Chondrocyte (in vitro differentiated cells): ENCODE measurements around the gene ADGRD1. TPM values are rescaled to one million over a fixed set of nuclear protein-coding genes. Genes with fewer than 3 reads are reported as not detected.

ENCODE experiments used
- DNase-seq: peaks from one replicate; pipeline ENCODE4 v3.0.0; 2021; ENCODE audit warnings: mixed read lengths, low spot score
- H3K27ac Mint-ChIP-seq: one replicate; pipeline ENCODE4 v1.8.0; 2021; ENCODE audit warnings: mild to moderate bottlenecking, moderate library complexity, mixed read lengths; ENCODE audit not compliant: unreplicated experiment
- H3K27me3 Mint-ChIP-seq: 2 replicates; pipeline ENCODE4 v1.8.0; 2021; ENCODE audit warnings: low read depth, mixed read lengths
- H3K36me3 Mint-ChIP-seq: 2 replicates; pipeline ENCODE4 v1.8.0; 2021; ENCODE audit warnings: low read depth, mixed read lengths
- H3K4me1 Mint-ChIP-seq: 2 replicates; pipeline ENCODE4 v1.8.0; 2021; ENCODE audit warnings: low read depth, mild to moderate bottlenecking, mixed read lengths
- H3K4me3 Mint-ChIP-seq: one replicate; pipeline ENCODE4 v1.8.0; 2021; ENCODE audit warnings: mild to moderate bottlenecking, moderate library complexity, mixed read lengths; ENCODE audit not compliant: unreplicated experiment
- H3K9me3 Mint-ChIP-seq: 2 replicates; pipeline ENCODE4 v1.8.0; 2021; ENCODE audit warnings: low read depth, mixed read lengths
- total RNA-seq: library from RNA; stranded (reverse); gene quantifications from 3 replicates; pipeline ENCODE4 v1.2.1, GENCODE V29; 2021
- TF ChIP-seq, protein P1 (sequence below): fragments of 200-600 bp; sonication (generic); IDR thresholded peaks from 2 replicates; pipeline ENCODE4 v1.5.0; 2021; ENCODE audit warnings: antibody characterized with exemption, mild to moderate bottlenecking, moderate library complexity

Gene ADGRD1
- total RNA-seq, 1 donor from 2014 or later, result 4.7 TPM

DNA sequence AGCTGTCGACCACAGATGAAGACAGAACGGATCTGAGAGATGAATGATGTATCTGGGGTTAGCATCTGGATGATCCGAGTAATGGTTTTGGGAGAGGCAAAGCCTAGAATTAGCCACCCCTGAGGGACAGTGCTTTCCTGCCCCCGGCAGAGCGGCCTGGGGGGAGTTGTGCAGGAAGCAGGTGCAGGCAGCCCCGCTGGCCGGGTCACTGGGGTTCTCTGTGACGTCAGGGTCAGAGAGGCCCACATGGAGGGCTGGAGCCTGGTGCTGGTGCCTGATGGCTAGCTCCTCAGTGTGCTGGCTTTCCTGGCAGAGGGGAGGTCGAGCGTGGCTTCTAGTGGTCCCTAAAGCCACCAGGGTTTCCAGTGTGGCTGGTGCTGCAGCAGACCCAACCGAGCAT lies 70.3 kb downstream of the ADGRD1 start:
- peak; percentile 77 for DNase-seq
- peaks cover 2% of the 10 kb centered on the region for H3K36me3 Mint-ChIP-seq
- H3K27me3 Mint-ChIP-seq, result peaks cover 6% of the 10 kb centered on the region
- no peaks in the 10 kb centered on the region for H3K9me3 Mint-ChIP-seq
- TF ChIP-seq, protein P1, sequence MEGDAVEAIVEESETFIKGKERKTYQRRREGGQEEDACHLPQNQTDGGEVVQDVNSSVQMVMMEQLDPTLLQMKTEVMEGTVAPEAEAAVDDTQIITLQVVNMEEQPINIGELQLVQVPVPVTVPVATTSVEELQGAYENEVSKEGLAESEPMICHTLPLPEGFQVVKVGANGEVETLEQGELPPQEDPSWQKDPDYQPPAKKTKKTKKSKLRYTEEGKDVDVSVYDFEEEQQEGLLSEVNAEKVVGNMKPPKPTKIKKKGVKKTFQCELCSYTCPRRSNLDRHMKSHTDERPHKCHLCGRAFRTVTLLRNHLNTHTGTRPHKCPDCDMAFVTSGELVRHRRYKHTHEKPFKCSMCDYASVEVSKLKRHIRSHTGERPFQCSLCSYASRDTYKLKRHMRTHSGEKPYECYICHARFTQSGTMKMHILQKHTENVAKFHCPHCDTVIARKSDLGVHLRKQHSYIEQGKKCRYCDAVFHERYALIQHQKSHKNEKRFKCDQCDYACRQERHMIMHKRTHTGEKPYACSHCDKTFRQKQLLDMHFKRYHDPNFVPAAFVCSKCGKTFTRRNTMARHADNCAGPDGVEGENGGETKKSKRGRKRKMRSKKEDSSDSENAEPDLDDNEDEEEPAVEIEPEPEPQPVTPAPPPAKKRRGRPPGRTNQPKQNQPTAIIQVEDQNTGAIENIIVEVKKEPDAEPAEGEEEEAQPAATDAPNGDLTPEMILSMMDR, result no peak
- H3K4me1 Mint-ChIP-seq, result no peaks in the 10 kb centered on the region
- no peak overlapping the region for H3K27ac Mint-ChIP-seq
- H3K4me3 Mint-ChIP-seq, result no peak overlapping the region

DNA sequence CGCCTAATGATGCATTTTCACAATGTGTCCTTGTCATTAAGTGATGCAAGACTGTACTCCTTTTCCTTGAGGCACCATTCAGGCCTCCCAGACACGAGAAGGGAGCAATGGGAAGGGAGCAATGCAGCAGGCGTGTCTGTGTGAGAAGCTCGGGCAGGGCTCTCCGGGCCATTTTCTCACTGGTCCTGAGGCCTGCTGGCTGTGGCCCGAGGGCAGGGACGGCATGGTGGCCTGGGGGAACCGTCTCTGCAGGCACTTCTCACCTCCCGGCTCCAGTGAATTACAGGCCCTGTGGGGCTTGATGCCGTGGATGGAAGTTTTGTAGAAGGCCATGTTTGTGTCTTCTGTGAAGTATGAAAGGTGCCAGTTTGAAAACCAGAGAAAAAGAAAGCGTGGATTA lies 71.0 kb downstream of the ADGRD1 start:
- TF ChIP-seq, protein P1, result no peak
- no peak overlapping the region for H3K4me3 Mint-ChIP-seq
- no peak overlapping the region for H3K27ac Mint-ChIP-seq
- no peak for DNase-seq
- peaks cover 7% of the 10 kb centered on the region for H3K27me3 Mint-ChIP-seq
- H3K36me3 Mint-ChIP-seq, result peaks cover 2% of the 10 kb centered on the region
- H3K9me3 Mint-ChIP-seq, result no peaks in the 10 kb centered on the region
- no peaks in the 10 kb centered on the region for H3K4me1 Mint-ChIP-seq

DNA sequence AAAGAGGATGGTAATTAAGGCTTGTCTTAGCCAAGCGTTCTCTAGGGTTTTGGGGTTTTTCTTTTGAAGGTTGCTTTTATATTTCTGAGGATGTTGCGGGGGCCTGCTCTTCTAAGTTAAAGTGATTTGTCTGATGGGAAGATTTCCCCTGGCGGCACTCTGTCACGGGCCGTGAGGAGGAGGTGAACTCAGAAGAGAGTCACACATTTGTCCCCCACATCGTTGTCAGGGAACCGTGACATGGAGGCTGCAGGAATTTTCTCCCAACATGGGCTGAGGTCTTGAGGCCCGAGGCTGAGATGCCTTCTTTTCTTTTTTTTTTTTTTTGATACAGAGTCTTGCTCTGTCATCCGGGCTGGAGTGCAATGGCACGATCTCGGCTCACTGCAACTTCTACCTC lies 71.5 kb downstream of the ADGRD1 start:
- H3K4me3 Mint-ChIP-seq, result no peak overlapping the region
- peaks cover 2% of the 10 kb centered on the region for H3K36me3 Mint-ChIP-seq
- peaks cover 7% of the 10 kb centered on the region for H3K27me3 Mint-ChIP-seq
- no peaks in the 10 kb centered on the region for H3K4me1 Mint-ChIP-seq
- H3K9me3 Mint-ChIP-seq, result no peaks in the 10 kb centered on the region
- H3K27ac Mint-ChIP-seq, result no peak overlapping the region
- TF ChIP-seq, protein P1, result no peak
- DNase-seq, result no peak

DNA sequence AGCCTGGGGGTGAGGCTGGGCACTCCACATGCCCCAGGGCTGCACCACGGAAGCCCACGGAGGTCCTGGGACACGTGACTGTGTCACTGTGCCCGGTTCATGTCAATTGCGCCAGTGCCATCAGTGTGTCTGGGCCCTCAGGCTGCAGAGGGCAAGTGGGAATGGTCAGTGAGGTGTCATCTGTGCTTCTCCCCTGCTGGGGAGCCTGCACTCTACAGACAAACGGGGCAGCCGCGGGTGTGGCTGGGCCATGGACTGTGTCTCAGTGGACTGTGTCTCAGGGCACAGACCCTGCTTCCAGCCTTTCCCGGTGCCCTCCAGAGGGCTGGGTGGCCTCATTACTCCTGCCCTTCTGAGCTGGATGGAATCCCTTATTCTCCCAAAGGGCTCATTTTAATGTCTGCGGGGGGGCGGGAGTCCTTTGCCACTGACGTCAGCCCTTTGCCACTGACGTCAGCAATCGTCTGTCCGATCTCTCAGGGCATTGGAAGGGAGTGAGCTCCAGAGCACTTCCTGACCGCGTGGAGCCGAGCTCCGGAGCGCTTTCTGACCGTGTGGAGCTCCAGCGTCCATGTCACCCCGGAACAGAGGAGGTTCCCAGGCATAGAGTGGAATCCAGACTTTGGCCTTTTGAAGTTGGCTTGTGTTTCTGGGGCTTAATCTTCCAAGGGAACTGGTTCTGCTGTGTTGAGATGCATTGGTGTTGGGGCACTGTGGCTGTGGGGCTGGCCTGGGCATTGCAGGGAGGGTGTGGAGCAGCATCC lies 72.4 kb downstream of the ADGRD1 start:
- DNase-seq, result no peak
- H3K27me3 Mint-ChIP-seq, result peaks cover 7% of the 10 kb centered on the region
- H3K4me3 Mint-ChIP-seq, result no peak overlapping the region
- H3K9me3 Mint-ChIP-seq, result no peaks in the 10 kb centered on the region
- H3K4me1 Mint-ChIP-seq, result no peaks in the 10 kb centered on the region
- peaks cover 2% of the 10 kb centered on the region for H3K36me3 Mint-ChIP-seq
- TF ChIP-seq, protein P1, result no peak
- no peak overlapping the region for H3K27ac Mint-ChIP-seq

DNA sequence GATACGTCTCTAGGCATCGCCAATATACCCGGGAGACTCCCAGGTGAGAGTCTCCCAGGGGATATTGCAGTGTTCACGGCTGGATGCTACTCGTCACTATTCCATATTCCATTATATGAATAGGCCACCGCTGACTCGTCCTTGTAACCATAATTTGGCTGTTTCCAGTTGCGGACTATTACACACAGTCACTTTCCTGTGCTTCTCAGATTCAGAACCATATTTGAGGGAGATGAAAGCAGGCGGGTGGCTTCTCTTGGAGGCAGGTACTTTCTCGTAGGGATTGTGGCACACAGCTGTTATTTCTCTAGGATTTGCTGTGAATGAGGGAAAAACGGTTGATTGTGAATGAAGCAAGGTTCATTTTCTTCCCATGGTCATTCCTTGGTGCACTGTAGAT lies 73.0 kb downstream of the ADGRD1 start:
- peaks cover 7% of the 10 kb centered on the region for H3K27me3 Mint-ChIP-seq
- H3K9me3 Mint-ChIP-seq, result no peaks in the 10 kb centered on the region
- no peak overlapping the region for H3K4me3 Mint-ChIP-seq
- DNase-seq, result no peak
- H3K4me1 Mint-ChIP-seq, result no peaks in the 10 kb centered on the region
- H3K27ac Mint-ChIP-seq, result no peak overlapping the region
- TF ChIP-seq, protein P1, result no peak
- no peaks in the 10 kb centered on the region for H3K36me3 Mint-ChIP-seq
